ENCODE measurements around the gene SNX18. TPM values are rescaled to one million over a fixed set of nuclear protein-coding genes. Genes with fewer than 3 reads are reported as not detected.

The SNX18 gene
- total RNA-seq, 2 donors from 2014 or later, result 19.7 to 20.5 TPM

DNA sequence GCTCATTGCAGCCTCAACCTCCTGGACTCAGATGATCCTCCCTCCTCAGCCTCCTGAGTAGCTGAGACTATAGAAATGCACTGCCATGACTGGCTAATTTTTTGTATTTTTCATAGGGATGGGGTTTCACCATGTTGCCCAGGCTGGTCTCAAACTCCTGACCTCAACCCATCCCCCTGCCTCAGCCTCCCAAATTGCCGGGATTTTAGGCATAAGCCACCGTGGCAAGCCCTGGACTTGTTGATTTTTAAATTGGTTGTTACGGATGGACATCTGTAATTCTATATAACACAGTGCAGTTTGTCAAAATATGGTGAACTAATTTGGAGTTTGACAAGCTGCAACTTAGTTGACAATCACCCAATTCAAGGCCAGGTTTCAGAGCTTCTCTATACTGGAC is 22.7 kb downstream of the SNX18 start:
- no peak overlapping the region for H3K4me3 Mint-ChIP-seq
- no peaks in the 10 kb centered on the region for H3K4me1 ChIP-seq (ENCODE audit: control insufficient read depth, insufficient read depth, low read length)
- no peak for TF ChIP-seq CTCF (conservative IDR thresholded peaks at IDR 0.05)

GRCh38 chr5:54541823-54542783 is 24.5 kb downstream of the SNX18 start:
- TF ChIP-seq CTCF (conservative IDR thresholded peaks at IDR 0.05), result no peak
- Histone ChIP-seq H3K27me3 (ENCODE audit: control insufficient read depth, insufficient read depth, low read length, poor library complexity, severe bottlenecking) (no peaks in the 10 kb centered on the region), H3K9me3 (ENCODE audit: control insufficient read depth, low read length) (no peaks in the 10 kb centered on the region), H3K4me3 (ENCODE audit: low read length) (no peak overlapping the region), H3K27ac (ENCODE audit: low read depth, low read length) (no peak overlapping the region), H3K4me1 (ENCODE audit: control insufficient read depth, insufficient read depth, low read length) (no peaks in the 10 kb centered on the region), H3K36me3 (ENCODE audit: control insufficient read depth, insufficient read depth, low read length) (peaks cover 31% of the 10 kb centered on the region), H3K9ac (ENCODE audit: extremely low read depth, low read length, poor library complexity, severe bottlenecking) (no peak overlapping the region)
- no peak for DNase-seq
- Mint-ChIP-seq H3K27ac (no peak overlapping the region), H3K27me3 (ENCODE audit: insufficient read depth) (no peaks in the 10 kb centered on the region), H3K36me3 (ENCODE audit: low read depth) (peaks cover 15% of the 10 kb centered on the region), H3K4me1 (peaks cover 6% of the 10 kb centered on the region), H3K4me3 (no peak overlapping the region), H3K9me3 (no peaks in the 10 kb centered on the region)
- WGBS, 2 experiments (ENCODE audit: insufficient coverage in 1 of 2, insufficient read length in 1 of 2), result 96 to 99% methylated on average over 10 to 12 of the region's 12 CpGs

More for the DNA sequence above, 22.7 kb downstream of the SNX18 start:
- peaks cover 13% of the 10 kb centered on the region for H3K36me3 ChIP-seq (ENCODE audit: control insufficient read depth, insufficient read depth, low read length)
- H3K4me1 Mint-ChIP-seq, result peaks cover 6% of the 10 kb centered on the region
- H3K27me3 ChIP-seq (ENCODE audit: control insufficient read depth, insufficient read depth, low read length, poor library complexity, severe bottlenecking), result no peaks in the 10 kb centered on the region
- no peak overlapping the region for H3K9ac ChIP-seq (ENCODE audit: extremely low read depth, low read length, poor library complexity, severe bottlenecking)
- no peak overlapping the region for H3K27ac Mint-ChIP-seq
- H3K27me3 Mint-ChIP-seq (ENCODE audit: insufficient read depth), result no peaks in the 10 kb centered on the region
- 95% methylated on average over 3 of the region's 3 CpGs; no CpG with 5 or more reads in 1 of the 2 experiments for WGBS, 2 experiments (ENCODE audit: insufficient coverage in 1 of 2, insufficient read length in 1 of 2)
- H3K9me3 ChIP-seq (ENCODE audit: control insufficient read depth, low read length), result no peaks in the 10 kb centered on the region
- H3K9me3 Mint-ChIP-seq, result peaks cover 4% of the 10 kb centered on the region
- H3K36me3 Mint-ChIP-seq (ENCODE audit: low read depth), result peaks cover 23% of the 10 kb centered on the region
- no peak overlapping the region for H3K4me3 ChIP-seq (ENCODE audit: low read length)
- DNase-seq, result no peak
- H3K27ac ChIP-seq (ENCODE audit: low read depth, low read length), result no peak overlapping the region

DNA sequence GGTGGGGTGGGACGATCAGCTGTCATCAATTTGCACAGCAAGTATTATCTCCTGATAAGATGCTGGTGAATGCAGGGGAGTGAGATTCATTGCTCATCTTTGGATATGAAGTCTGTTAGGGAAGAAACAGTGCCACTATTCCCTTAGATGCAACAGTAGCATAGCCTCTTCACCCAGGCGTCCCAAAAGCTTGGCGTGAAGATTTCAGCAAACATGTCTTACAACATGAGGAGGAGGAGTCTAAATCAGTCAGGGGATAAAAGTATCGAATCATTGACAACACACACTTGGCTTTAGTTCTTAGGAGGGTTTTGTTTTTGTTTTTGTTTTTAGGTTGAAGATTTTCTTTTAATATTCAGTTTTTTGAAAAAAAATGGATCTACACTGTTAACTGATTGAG is 26.5 kb downstream of the SNX18 start:
- H3K9me3 Mint-ChIP-seq, result no peaks in the 10 kb centered on the region
- DNase-seq, result no peak
- H3K27me3 Mint-ChIP-seq (ENCODE audit: insufficient read depth), result no peaks in the 10 kb centered on the region
- 98 to 100% methylated on average over 3 to 4 of the region's 4 CpGs for WGBS, 2 experiments (ENCODE audit: insufficient coverage in 1 of 2, insufficient read length in 1 of 2)
- Histone ChIP-seq H3K27ac (ENCODE audit: low read depth, low read length) (no peak overlapping the region), H3K9me3 (ENCODE audit: control insufficient read depth, low read length) (no peaks in the 10 kb centered on the region), H3K27me3 (ENCODE audit: control insufficient read depth, insufficient read depth, low read length, poor library complexity, severe bottlenecking) (no peaks in the 10 kb centered on the region), H3K4me1 (ENCODE audit: control insufficient read depth, insufficient read depth, low read length) (no peaks in the 10 kb centered on the region), H3K36me3 (ENCODE audit: control insufficient read depth, insufficient read depth, low read length) (peaks cover 46% of the 10 kb centered on the region), H3K9ac (ENCODE audit: extremely low read depth, low read length, poor library complexity, severe bottlenecking) (no peak overlapping the region), H3K4me3 (ENCODE audit: low read length) (no peak overlapping the region)
- no peak overlapping the region for H3K4me3 Mint-ChIP-seq
- no peak for TF ChIP-seq CTCF (conservative IDR thresholded peaks at IDR 0.05)
- H3K36me3 Mint-ChIP-seq (ENCODE audit: low read depth), result peaks cover 18% of the 10 kb centered on the region
- no peak overlapping the region for H3K27ac Mint-ChIP-seq
- H3K4me1 Mint-ChIP-seq, result peaks cover 6% of the 10 kb centered on the region

Data from endodermal cell (in vitro differentiated cells).